ENCODE results near the gene CASP8.
A peak's percentile ranks its signal among the peaks of the same experiment; 100 is the strongest.
"Not testable (repeated sequence)": the region's sequence is repeated elsewhere in the genome, so short reads cannot be mapped to it uniquely, and the experiment has no call there.

Gene CASP8

DNA sequence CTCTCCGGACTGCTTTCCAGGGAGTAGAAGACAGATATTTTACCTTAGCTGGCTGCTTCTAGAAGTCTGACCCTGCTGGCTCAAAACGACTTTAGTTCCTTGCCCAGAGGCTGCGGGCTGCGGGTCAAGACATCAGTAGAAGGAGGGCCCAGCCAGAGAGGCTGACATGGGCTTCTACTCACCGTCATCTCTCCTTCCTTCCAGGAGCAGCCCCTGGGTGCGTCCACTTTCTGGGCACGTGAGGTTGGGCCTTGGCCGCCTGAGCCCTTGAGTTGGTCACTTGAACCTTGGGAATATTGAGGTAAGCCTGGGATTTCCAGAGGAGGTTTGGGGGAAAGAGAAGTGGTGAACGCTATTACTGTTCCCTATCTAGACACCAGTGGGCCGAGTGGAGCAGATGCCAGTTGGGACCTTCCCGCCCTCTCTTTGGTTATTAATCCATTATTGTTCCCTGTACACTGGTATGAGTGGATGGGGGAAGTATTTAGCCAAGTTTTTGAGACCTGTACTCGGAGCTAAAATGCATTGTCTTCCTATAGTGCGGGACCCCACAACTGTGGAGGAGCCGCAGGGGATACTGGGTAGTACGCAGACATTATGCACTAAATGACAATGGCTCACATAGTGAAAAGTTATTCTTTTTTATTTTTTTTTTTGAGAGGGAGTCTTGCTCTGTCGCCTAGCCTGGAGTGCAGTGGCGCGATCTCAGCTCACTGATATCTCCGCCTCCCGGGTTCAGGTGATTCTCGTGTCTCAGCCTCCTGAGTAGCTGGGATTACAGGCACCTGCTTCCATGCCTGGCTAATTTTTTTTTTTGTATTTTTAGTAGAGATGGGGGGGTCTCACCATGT is 26.3 kb upstream of the CASP8 start:
- H3K27ac Mint-ChIP-seq, result peak overlapping the region; percentile 96
- peak overlapping the region; percentile 91 for H3K4me3 Mint-ChIP-seq
- no peaks in the 10 kb centered on the region for H3K27me3 Mint-ChIP-seq (ENCODE audit: low read depth)
- no peaks in the 10 kb centered on the region for H3K9me3 Mint-ChIP-seq
- peaks cover 48% of the 10 kb centered on the region for H3K4me1 Mint-ChIP-seq (ENCODE audit: low read depth)
- peaks cover 33% of the 10 kb centered on the region for H3K36me3 Mint-ChIP-seq (ENCODE audit: low read depth)
- peak; percentile 34 for DNase-seq (ENCODE audit: low spot score)

GRCh38 chr2:201234663-201235135 is 25.6 kb upstream of the CASP8 start:
- Mint-ChIP-seq H3K27ac (peak overlapping the region; percentile 96), H3K27me3 (ENCODE audit: low read depth) (no peaks in the 10 kb centered on the region), H3K4me1 (ENCODE audit: low read depth) (peaks cover 50% of the 10 kb centered on the region), H3K36me3 (ENCODE audit: low read depth) (peaks cover 37% of the 10 kb centered on the region), H3K9me3 (no peaks in the 10 kb centered on the region), H3K4me3 (peak overlapping the region; percentile 91)
- no peak for DNase-seq (ENCODE audit: low spot score)

DNA sequence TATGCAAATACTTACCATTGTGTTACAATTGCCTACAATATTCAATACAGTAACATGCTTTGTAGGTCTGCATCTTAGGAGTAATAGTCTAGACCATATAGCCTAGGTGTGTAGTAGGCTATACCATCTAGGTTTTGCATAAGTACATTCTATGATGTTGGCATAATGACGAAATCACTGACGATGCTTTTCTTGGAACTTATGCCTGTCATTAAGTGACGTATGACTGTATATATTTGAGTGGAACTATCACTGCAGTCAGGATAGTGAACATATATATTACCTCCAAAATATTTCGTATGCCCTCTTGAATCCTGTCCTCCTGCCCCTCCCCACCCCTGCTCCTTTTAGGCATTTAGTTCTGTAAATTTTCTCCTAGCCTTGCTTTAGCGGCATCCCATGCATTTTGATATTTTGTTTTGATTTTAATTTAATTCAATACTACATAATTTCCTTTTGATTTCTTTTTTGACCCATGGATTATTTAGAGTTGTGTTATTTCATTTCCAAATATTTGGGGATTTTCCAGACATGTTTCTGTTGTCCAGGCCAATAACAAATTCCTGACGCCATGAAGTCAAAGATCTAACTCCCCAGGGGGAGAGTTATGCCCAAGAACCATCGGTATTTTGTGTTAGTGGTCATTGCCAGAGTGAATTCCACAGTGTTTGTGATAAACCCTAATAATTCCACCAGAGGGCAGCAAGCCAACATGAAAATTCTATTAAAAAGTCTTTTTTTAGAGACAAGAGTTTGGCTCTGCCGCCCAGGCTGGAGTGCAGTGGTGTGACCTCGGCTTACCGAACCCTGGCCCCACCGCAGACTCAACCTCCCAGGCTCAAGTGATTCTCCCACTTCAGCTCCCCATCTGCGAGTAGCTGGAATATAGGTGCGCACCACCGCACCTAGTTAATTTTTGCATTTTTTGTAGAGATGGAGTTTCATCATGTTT is 24.2 kb upstream of the CASP8 start:
- Mint-ChIP-seq H3K36me3 (ENCODE audit: low read depth) (peaks cover 52% of the 10 kb centered on the region), H3K27ac (peak overlapping the region; percentile 73), H3K27me3 (ENCODE audit: low read depth) (no peaks in the 10 kb centered on the region), H3K4me1 (ENCODE audit: low read depth) (peaks cover 50% of the 10 kb centered on the region), H3K4me3 (peak overlapping the region; percentile 91), H3K9me3 (peaks cover 5% of the 10 kb centered on the region)
- peak; percentile 46 for DNase-seq (ENCODE audit: low spot score)

DNA sequence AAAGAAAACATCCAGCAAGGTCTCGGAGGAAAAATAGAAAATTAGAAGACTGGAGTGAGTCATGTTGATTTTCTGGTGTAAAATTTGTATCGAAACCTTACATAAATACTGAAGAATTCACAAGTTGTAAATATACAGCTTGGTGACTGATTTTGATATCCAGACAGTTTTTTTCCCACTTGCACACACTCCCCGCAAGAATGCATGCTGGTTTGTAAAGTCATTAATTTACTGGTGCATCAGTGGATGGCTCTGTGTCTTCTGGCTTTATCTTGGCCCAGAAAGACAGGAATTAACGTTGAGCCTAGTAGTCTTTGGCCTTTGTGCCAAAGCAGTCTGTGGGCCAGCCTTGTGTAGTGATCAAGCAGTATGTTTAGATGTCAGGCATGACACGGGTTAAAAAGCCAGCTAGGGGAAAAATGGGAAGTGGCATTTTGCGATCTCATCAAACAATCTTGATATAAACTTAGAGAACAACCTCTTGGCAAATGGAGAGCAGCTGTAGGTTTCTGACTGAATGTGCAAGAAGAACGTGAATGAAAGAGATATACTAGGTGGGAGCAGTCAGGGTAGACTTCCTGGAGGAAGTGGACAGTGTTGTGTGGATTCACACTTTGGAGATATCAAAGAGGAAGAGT is 22.7 kb upstream of the CASP8 start:
- H3K27me3 Mint-ChIP-seq (ENCODE audit: low read depth), result no peaks in the 10 kb centered on the region
- H3K36me3 Mint-ChIP-seq (ENCODE audit: low read depth), result peaks cover 63% of the 10 kb centered on the region
- H3K4me3 Mint-ChIP-seq, result peak overlapping the region; percentile 91
- peaks cover 45% of the 10 kb centered on the region for H3K4me1 Mint-ChIP-seq (ENCODE audit: low read depth)
- peak overlapping the region; percentile 26 for H3K27ac Mint-ChIP-seq
- no peak for DNase-seq (ENCODE audit: low spot score)
- H3K9me3 Mint-ChIP-seq, result peaks cover 13% of the 10 kb centered on the region

DNA sequence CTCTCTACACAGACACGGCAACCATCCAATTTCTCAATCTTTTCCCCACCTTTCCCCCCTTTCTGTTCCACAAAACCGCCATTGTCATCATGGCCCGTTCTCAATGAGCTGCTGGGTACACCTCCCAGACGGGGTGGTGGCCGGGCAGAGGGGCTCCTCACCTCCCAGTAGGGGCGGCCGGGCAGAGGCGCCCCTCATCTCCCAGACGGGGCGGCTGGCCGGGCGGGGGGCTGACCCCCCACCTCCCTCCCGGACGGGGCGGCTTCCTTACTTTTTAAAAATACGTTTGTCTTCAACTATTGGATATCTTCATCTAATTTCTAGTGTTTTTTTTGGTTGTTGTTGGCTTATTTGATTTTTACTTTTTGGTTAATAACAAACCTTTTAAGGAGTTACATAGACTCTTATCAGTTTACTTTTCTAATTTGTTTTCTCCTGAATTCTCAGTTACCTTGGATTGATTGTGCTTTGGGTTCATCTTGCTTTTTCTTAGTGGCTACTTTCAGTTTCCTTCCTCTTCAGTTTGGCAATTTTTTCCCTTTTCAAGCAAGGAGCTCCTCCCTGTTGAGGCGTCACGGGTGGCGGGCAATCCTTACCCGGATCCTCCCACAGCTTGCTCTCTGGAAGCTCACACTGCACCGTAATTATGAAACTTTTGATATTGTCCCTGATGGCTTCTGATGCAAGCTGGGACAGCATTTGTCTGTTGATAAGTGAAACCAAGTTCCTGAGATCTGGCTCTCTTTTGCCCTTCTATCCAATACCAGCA is 21.0 kb upstream of the CASP8 start:
- H3K27me3 Mint-ChIP-seq (ENCODE audit: low read depth); DNase-seq (ENCODE audit: low spot score): not testable (repeated sequence)
- Mint-ChIP-seq H3K4me3 (peak overlapping the region; percentile 48), H3K9me3 (peaks cover 13% of the 10 kb centered on the region), H3K4me1 (ENCODE audit: low read depth) (peaks cover 45% of the 10 kb centered on the region), H3K36me3 (ENCODE audit: low read depth) (peaks cover 54% of the 10 kb centered on the region), H3K27ac (peak overlapping the region; percentile 80)

DNA sequence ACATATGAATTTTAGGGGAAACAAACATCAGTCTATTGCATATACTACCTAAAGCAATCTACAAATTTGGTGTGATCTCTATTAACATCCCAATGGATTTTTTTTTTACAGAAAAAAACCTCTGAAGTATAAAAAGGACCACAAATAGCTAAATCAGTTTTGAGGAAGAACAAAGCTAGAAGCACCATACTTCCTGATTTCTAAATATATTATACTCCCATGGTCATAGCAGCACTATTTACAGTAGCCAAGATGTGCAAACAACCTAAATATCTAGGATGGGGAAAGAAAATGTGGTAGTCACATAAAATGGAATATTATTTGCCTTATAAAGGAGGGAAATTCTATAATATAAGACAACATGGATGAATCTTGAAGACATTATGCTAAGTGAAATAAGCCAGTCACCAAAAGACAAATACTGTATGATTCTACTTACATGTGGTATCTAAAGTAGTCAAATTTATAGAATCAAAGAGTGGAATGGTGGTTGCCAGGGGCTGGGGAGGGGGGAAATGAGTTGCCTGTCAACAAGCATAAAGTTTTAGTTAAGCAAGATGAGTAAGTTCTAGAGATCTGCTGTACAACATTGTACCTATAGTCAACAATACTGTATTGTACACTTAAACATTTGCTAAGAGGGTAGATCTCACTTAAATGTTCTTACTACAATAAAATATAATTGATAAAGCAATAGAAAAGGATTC is 17.6 kb upstream of the CASP8 start:
- H3K36me3 Mint-ChIP-seq (ENCODE audit: low read depth), result peaks cover 57% of the 10 kb centered on the region
- H3K9me3 Mint-ChIP-seq, result peaks cover 13% of the 10 kb centered on the region
- H3K4me1 Mint-ChIP-seq (ENCODE audit: low read depth), result peaks cover 37% of the 10 kb centered on the region
- H3K27ac Mint-ChIP-seq, result no peak overlapping the region
- no peak overlapping the region for H3K4me3 Mint-ChIP-seq
- no peak for DNase-seq (ENCODE audit: low spot score)
- H3K27me3 Mint-ChIP-seq (ENCODE audit: low read depth), result no peaks in the 10 kb centered on the region

DNA sequence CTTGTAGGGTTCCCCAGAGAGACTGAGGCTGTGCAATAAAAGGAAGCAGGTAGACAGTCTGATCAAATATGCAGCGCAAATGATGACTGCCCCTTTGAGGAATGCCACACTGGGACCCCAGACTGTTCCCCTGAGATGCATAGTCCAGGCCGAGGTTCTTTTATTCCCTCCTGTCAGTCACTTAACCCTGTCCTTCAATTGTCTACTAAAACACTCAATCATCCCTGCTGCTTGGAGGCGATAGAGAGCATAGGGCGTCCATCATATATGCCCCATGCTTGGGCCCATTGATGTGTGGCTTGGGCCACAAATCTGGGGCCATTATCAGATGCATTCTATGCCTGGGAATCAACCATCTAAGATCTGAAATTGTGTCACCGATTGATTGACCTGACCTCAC is 15.5 kb upstream of the CASP8 start:
- Mint-ChIP-seq H3K4me3 (no peak overlapping the region), H3K9me3 (peaks cover 19% of the 10 kb centered on the region), H3K4me1 (ENCODE audit: low read depth) (peaks cover 42% of the 10 kb centered on the region), H3K36me3 (ENCODE audit: low read depth) (peaks cover 64% of the 10 kb centered on the region), H3K27me3 (ENCODE audit: low read depth) (no peaks in the 10 kb centered on the region), H3K27ac (peak overlapping the region; percentile 43)
- DNase-seq (ENCODE audit: low spot score), result no peak

DNA sequence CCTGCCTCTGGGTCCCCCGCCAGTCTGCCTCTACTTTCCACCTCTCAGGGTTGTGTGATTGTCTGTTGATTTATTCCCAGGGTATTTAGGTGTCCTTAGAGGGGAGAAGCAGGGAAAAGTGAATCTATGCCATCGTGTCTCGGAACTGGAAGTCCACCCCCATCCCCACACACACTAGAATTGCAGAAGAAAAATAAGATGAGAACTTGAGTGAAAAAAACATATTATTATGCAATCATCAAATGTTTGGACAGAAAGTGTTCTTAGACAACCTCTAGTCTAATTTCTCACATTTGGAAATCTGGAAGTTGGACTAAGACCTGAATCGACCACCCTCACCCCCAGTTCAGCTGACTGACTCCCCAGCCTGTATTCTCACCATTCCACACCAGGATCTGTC is 14.1 kb upstream of the CASP8 start:
- H3K27me3 Mint-ChIP-seq (ENCODE audit: low read depth), result no peaks in the 10 kb centered on the region
- peaks cover 47% of the 10 kb centered on the region for H3K4me1 Mint-ChIP-seq (ENCODE audit: low read depth)
- H3K9me3 Mint-ChIP-seq, result peaks cover 24% of the 10 kb centered on the region
- H3K27ac Mint-ChIP-seq, result peak overlapping the region; percentile 31
- peaks cover 62% of the 10 kb centered on the region for H3K36me3 Mint-ChIP-seq (ENCODE audit: low read depth)
- no peak for DNase-seq (ENCODE audit: low spot score)
- H3K4me3 Mint-ChIP-seq, result no peak overlapping the region

- Mint-ChIP-seq H3K27ac (peak overlapping the region; percentile 2), H3K4me1 (ENCODE audit: low read depth) (peaks cover 53% of the 10 kb centered on the region), H3K27me3 (ENCODE audit: low read depth) (no peaks in the 10 kb centered on the region), H3K36me3 (ENCODE audit: low read depth) (peaks cover 63% of the 10 kb centered on the region), H3K9me3 (peaks cover 21% of the 10 kb centered on the region), H3K4me3 (no peak overlapping the region)
- no peak for DNase-seq (ENCODE audit: low spot score)
Observed at GRCh38 chr2:201248288-201248844, 12.0 kb upstream of the CASP8 start.

GRCh38 chr2:201249889-201250288 is 10.4 kb upstream of the CASP8 start:
- peaks cover 58% of the 10 kb centered on the region for H3K4me1 Mint-ChIP-seq (ENCODE audit: low read depth)

DNA sequence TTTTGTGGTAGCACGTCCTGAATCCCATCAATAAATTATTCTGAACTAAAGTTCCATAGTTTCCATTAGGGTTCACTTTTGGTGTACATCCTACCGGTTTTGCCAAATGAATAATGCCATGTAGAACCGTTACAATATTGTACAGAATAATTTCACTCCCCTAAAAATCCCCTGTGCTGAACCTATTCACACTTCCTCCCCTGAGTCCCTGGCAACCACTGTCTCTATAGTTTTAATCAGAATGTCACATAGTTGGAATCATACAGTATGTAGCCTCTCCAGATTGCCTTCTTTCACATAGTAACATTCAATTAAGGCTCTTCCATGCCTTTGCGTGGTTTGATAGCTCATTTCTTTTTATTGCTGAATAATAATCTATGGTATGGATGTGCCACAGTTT is 9.6 kb upstream of the CASP8 start:
- no peak overlapping the region for H3K4me3 Mint-ChIP-seq
- peaks cover 61% of the 10 kb centered on the region for H3K4me1 Mint-ChIP-seq (ENCODE audit: low read depth)
- peak overlapping the region; percentile 55 for H3K27ac Mint-ChIP-seq
- H3K27me3 Mint-ChIP-seq (ENCODE audit: low read depth), result no peaks in the 10 kb centered on the region
- DNase-seq (ENCODE audit: low spot score), result no peak
- peaks cover 56% of the 10 kb centered on the region for H3K36me3 Mint-ChIP-seq (ENCODE audit: low read depth)
- H3K9me3 Mint-ChIP-seq, result peaks cover 21% of the 10 kb centered on the region

More at GRCh38 chr2:201249889-201250288, 10.4 kb upstream of the CASP8 start:
- Mint-ChIP-seq H3K27me3 (ENCODE audit: low read depth) (no peaks in the 10 kb centered on the region), H3K9me3 (peaks cover 21% of the 10 kb centered on the region), H3K27ac (peak overlapping the region; percentile 66), H3K4me3 (no peak overlapping the region), H3K36me3 (ENCODE audit: low read depth) (peaks cover 63% of the 10 kb centered on the region)
- DNase-seq (ENCODE audit: low spot score), result no peak

DNA sequence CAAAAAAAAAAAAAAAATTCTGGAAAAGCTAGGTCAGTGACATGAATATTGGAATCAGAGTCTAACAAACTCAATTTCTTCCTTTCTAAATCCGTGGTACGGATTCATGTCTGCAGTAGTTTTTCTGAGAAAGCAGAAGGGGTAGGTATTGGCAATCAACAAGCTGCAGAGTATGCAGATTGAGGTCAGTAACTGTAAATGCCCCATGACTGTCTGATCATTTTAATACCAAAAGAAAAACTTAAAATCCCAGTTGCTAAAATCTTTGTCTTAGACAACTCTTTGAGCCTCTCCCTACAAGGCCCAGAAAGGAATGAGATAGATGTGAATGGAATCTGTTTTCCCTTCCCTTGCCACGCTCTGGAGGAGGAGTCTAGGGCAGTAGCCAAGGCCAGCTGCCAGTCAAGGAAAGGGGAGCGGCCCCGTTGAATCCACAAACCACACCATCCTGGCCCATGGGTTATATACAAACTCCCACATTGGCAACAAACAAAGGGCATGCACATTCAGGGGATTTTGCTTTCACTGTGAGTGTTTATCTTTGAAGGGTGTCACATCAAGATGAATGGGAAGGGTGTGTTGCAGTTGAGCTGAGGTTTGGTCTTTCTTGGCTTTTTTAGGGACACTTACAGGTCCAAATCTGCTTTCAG is 6.1 kb upstream of the CASP8 start:
- Mint-ChIP-seq H3K4me3 (peak overlapping the region; percentile 41), H3K9me3 (peaks cover 21% of the 10 kb centered on the region)

More for the DNA sequence above, 6.1 kb upstream of the CASP8 start:
- DNase-seq (ENCODE audit: low spot score), result peak; percentile 50
- Mint-ChIP-seq H3K27ac (peak overlapping the region; percentile 81), H3K27me3 (ENCODE audit: low read depth) (no peaks in the 10 kb centered on the region), H3K36me3 (ENCODE audit: low read depth) (peaks cover 45% of the 10 kb centered on the region), H3K4me1 (ENCODE audit: low read depth) (peaks cover 64% of the 10 kb centered on the region)
